Measurements from ENCODE around the gene TBX21. TPM values are rescaled to one million over a fixed set of nuclear protein-coding genes. Genes with fewer than 3 reads are reported as not detected.

TBX21 gene
- total RNA-seq, 1 experiment from 2014 or later: not detected

DNA sequence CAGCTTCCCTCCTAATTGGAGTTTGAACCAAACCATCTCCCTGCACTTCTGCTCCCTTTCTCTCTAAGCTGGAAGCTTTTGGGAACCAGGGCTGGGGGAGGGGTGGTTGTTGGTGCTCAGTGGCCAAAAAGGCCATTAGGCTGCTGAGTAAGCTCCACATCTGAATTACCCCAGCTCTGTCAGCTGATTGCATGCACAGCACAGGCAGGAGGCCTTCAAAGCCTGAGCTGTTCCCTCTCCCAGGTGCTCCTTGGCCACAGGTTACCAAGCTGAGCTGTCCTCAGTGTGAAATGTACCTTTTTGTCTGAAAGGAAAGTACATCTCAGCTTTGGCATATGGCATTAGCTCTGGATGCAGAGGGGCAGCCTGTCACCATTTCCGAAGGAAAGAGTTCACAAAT lies 45.3 kb upstream of the TBX21 start:
- peaks cover 15% of the 10 kb centered on the region for H3K4me1 Mint-ChIP-seq (ENCODE audit: insufficient read depth, unreplicated experiment)
- TF ChIP-seq, protein P1, sequence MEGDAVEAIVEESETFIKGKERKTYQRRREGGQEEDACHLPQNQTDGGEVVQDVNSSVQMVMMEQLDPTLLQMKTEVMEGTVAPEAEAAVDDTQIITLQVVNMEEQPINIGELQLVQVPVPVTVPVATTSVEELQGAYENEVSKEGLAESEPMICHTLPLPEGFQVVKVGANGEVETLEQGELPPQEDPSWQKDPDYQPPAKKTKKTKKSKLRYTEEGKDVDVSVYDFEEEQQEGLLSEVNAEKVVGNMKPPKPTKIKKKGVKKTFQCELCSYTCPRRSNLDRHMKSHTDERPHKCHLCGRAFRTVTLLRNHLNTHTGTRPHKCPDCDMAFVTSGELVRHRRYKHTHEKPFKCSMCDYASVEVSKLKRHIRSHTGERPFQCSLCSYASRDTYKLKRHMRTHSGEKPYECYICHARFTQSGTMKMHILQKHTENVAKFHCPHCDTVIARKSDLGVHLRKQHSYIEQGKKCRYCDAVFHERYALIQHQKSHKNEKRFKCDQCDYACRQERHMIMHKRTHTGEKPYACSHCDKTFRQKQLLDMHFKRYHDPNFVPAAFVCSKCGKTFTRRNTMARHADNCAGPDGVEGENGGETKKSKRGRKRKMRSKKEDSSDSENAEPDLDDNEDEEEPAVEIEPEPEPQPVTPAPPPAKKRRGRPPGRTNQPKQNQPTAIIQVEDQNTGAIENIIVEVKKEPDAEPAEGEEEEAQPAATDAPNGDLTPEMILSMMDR (IDR thresholded peaks at IDR 0.05; ENCODE audit: unreplicated experiment): no peak
- DNase-seq (ENCODE audit: unreplicated experiment): peak; percentile 17
- intact Hi-C loops (cut with micrococcal nuclease): no loop called here
- H3K27ac Mint-ChIP-seq (ENCODE audit: low read depth, unreplicated experiment): no peak overlapping the region
- ChIA-PET POLR2A (interaction anchor here (0.5 to 1.4 kb wide), 5 partner anchors 11 to 44 kb away, joined by 3 to 4 read pairs (median 3); no protein-coding TSS in a partner anchor), CTCF (interaction anchor here (1.0 to 1.4 kb wide), 3 partner anchors 10 to 114 kb away, joined by 3 to 5 read pairs (median 5); no protein-coding TSS in a partner anchor)
- BruUV-seq (replicated peaks): no TSS peak
- no peaks in the 10 kb centered on the region for H3K9me3 Mint-ChIP-seq (ENCODE audit: unreplicated experiment)
- H3K4me3 Mint-ChIP-seq (ENCODE audit: unreplicated experiment): no peak overlapping the region
- H3K27me3 Mint-ChIP-seq (ENCODE audit: insufficient read depth, unreplicated experiment): peaks cover 14% of the 10 kb centered on the region
- peaks cover 34% of the 10 kb centered on the region for H3K36me3 Mint-ChIP-seq (ENCODE audit: insufficient read depth, unreplicated experiment)

DNA sequence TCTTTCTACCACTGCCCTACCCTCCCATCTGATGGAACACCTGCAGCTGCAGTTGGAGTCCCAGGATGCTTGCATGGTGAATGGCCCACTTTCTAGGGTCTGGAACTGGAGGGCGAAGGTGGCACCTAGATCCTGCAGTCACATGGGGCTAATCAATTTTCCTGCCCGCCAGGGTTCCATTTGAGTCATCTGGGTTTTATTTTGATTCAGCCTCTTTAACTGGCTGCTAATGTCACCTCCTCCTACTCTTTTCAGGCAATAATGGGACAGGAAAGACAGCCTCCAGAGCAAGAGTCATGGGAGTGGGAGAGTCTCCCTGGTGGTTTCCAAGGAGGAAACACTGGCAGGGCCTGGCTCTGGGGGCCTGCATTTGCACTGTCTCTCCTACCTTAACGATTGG lies 42.9 kb upstream of the TBX21 start:
- peaks cover 26% of the 10 kb centered on the region for H3K27me3 Mint-ChIP-seq (ENCODE audit: insufficient read depth, unreplicated experiment)
- no peaks in the 10 kb centered on the region for H3K9me3 Mint-ChIP-seq (ENCODE audit: unreplicated experiment)
- peaks cover 10% of the 10 kb centered on the region for H3K36me3 Mint-ChIP-seq (ENCODE audit: insufficient read depth, unreplicated experiment)
- intact Hi-C loops (cut with micrococcal nuclease): no loop called here
- BruUV-seq (replicated peaks): no TSS peak
- POLR2A ChIA-PET: no interaction called here
- H3K4me3 Mint-ChIP-seq (ENCODE audit: unreplicated experiment): no peak overlapping the region
- H3K4me1 Mint-ChIP-seq (ENCODE audit: insufficient read depth, unreplicated experiment): peaks cover 24% of the 10 kb centered on the region
- no peak overlapping the region for H3K27ac Mint-ChIP-seq (ENCODE audit: low read depth, unreplicated experiment)
- TF ChIP-seq, protein P1 (IDR thresholded peaks at IDR 0.05; ENCODE audit: unreplicated experiment): no peak
- no peak for DNase-seq (ENCODE audit: unreplicated experiment)
- CTCF ChIA-PET: no interaction called here

DNA sequence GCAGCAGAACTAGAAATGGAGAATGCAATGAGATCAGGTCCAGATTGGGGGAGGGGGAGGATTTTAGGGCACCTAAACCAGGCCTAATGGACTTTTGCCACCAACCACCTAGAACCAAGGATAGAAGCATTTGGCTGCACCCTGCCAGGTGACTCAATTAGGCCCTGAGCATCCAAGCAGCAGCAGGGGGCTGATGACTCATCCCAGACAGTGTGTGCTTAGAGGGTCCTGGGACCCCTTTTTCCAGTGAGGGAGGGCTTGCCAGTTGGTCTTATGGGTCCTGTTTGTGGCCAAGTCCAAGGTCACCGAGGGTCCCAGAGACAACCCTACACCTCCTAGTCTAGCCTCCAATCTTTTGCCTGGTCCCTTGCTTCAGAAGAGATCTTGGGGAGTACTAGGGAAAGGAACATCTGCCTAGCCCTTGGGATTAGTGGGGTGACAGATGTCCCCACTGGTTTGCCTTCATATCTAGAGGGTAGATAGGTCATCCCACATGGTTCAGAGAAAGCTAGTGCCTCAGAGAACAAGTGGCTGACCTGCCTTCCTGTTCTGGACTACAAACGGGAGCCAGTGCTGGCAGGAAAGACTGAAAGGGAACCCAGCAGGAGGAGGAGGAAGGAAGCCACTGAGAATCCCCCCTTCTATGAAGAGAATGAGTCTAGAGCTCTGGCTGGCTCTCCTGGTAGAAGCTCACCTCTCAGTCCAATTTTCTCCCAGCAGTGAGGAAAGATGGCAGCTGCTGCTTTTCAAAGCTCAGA lies 40.7 kb upstream of the TBX21 start:
- CTCF ChIA-PET: interaction anchor here (0.6 to 0.7 kb wide), 2 partner anchors 97 to 180 kb away, joined by 3 read pairs; no protein-coding TSS in a partner anchor
- H3K9me3 Mint-ChIP-seq (ENCODE audit: unreplicated experiment): no peaks in the 10 kb centered on the region
- DNase-seq (ENCODE audit: unreplicated experiment): no peak
- BruUV-seq (replicated peaks): no TSS peak
- no peaks in the 10 kb centered on the region for H3K36me3 Mint-ChIP-seq (ENCODE audit: insufficient read depth, unreplicated experiment)
- TF ChIP-seq, protein P1 (IDR thresholded peaks at IDR 0.05; ENCODE audit: unreplicated experiment): no peak
- POLR2A ChIA-PET: no interaction called here
- H3K27ac Mint-ChIP-seq (ENCODE audit: low read depth, unreplicated experiment): no peak overlapping the region
- H3K4me1 Mint-ChIP-seq (ENCODE audit: insufficient read depth, unreplicated experiment): peaks cover 9% of the 10 kb centered on the region
- intact Hi-C loops (cut with micrococcal nuclease): no loop called here
- H3K4me3 Mint-ChIP-seq (ENCODE audit: unreplicated experiment): no peak overlapping the region
- peaks cover 26% of the 10 kb centered on the region for H3K27me3 Mint-ChIP-seq (ENCODE audit: insufficient read depth, unreplicated experiment)

DNA sequence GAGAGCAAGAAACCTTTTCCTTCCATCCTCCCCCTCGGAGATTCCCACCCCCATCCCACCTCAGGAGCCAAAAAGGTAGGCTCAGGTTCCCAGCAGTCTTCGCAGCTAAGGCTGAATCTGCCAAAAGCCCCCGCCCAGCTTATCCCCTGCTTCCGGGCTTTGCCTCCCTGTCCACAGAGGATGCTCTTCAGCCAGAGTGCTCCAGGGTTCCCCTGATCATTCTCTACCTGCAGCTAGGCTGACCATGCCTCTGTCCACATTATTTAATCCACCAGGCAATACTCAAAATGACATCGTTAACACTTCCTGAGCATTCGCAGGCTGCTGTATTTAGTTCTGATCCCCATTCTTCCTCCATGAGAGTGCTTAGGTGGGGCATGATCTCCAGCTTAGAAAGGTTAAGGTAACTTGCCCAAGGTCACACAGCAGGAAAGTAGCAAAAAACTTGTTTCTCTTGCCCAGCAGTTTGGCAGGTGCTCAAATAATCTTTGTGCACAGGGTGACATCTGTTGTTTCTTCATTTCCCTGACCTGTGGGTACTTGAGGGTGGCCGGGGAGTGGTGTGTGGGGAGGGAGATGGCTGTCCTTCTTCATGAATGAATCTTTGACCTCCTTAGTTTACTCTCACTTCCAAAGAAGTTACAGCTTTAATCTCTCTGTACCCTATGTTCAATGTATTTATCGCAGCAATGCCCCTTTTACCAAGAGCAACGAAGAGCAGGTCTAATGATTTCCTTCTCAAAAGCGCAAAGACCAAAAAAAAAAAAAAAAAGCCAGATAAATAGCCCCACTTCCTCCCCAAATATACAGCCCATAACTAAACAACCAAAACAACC lies 39.9 kb upstream of the TBX21 start:
- Mint-ChIP-seq H3K4me1 (ENCODE audit: insufficient read depth, unreplicated experiment) (peaks cover 9% of the 10 kb centered on the region), H3K4me3 (ENCODE audit: unreplicated experiment) (peak overlapping the region; percentile 68), H3K36me3 (ENCODE audit: insufficient read depth, unreplicated experiment) (no peaks in the 10 kb centered on the region), H3K9me3 (ENCODE audit: unreplicated experiment) (no peaks in the 10 kb centered on the region), H3K27me3 (ENCODE audit: insufficient read depth, unreplicated experiment) (peaks cover 26% of the 10 kb centered on the region), H3K27ac (ENCODE audit: low read depth, unreplicated experiment) (peak overlapping the region; percentile 5)
- CTCF ChIA-PET: interaction anchor here (0.6 kb wide), 3 partner anchors 108 to 223 kb away, joined by 3 read pairs; no protein-coding TSS in a partner anchor
- TF ChIP-seq, protein P1 (IDR thresholded peaks at IDR 0.05; ENCODE audit: unreplicated experiment): no peak
- intact Hi-C loops (cut with micrococcal nuclease): no loop called here
- DNase-seq (ENCODE audit: unreplicated experiment): no peak
- POLR2A ChIA-PET: interaction anchor here (1.0 kb wide), 1 partner anchor 43 kb away, joined by 3 read pairs; the partner anchor contains the start of gene KPNB1
- no TSS peak for BruUV-seq (replicated peaks)
